Activated naive CD4-positive, alpha-beta T cell treated with anti-CD3 and anti-CD28 coated beads, Interleukin-2, amount 50 U/mL, for 72 hours (primary cell): ENCODE measurements around the gene VSIR. TPM values are rescaled to one million over a fixed set of nuclear protein-coding genes. Genes with fewer than 3 reads are reported as not detected.

Experiments
- ATAC-seq, 2 donors: fragments of 150-1000 bp; cut with Tn5 transposase; 2 replicates each; pipeline ENCODE4 v1.10.0; 2021; ENCODE audit warnings: mild to moderate bottlenecking in 2 of 2, moderate library complexity in 2 of 2
- DNase-seq, 2 donors: peaks; one replicate each; pipeline ENCODE4 v3.0.0; 2021 to 2022; ENCODE audit warnings: low spot score in 2 of 2
- H3K27ac Mint-ChIP-seq, 2 donors: one replicate each; pipeline ENCODE4 v1.8.0; 2022; ENCODE audit warnings: mild to moderate bottlenecking in 2 of 2, mixed read lengths in 2 of 2
- H3K36me3 Mint-ChIP-seq, 2 donors: one replicate each; pipeline ENCODE4 v1.8.0; 2022; ENCODE audit warnings: mixed read lengths in 2 of 2
- H3K9me3 Mint-ChIP-seq, 2 donors: one replicate each; pipeline ENCODE4 v1.8.0; 2022; ENCODE audit warnings: mixed read lengths in 2 of 2
- total RNA-seq, 2 donors: library from RNA; stranded (reverse); gene quantifications; one replicate each; pipeline ENCODE4 v1.2.3, GENCODE V29; 2022

The VSIR gene
- total RNA-seq, 2 donors from 2014 or later, result 54.5 to 126 TPM

- no peak for DNase-seq
- ATAC-seq, result peak in 1 of 2 donors; percentile 17
- peak overlapping the region; percentile 90 to 99 for H3K27ac Mint-ChIP-seq
Measured at GRCh38 chr10:71747551-71748523, 25.5 kb downstream of the VSIR start.

GRCh38 chr10:71747039-71747531 is 26.2 kb downstream of the VSIR start:
- DNase-seq, result no peak
- H3K9me3 Mint-ChIP-seq, result no peaks in the 10 kb centered on the region
- peak overlapping the region; percentile 90 to 99 for H3K27ac Mint-ChIP-seq
- peaks cover 12 to 35% of the 10 kb centered on the region in 2 donors for H3K36me3 Mint-ChIP-seq
- no peak for ATAC-seq

More at GRCh38 chr10:71747551-71748523, 25.5 kb downstream of the VSIR start:
- Mint-ChIP-seq H3K36me3 (peaks cover 8 to 35% of the 10 kb centered on the region in 2 donors), H3K9me3 (no peaks in the 10 kb centered on the region)

GRCh38 chr10:71746344-71747037 is 26.8 kb downstream of the VSIR start:
- Mint-ChIP-seq H3K9me3 (peaks cover 0 to 1% of the 10 kb centered on the region in 2 donors), H3K27ac (peak overlapping the region; percentile 90 to 99), H3K36me3 (peaks cover 13 to 32% of the 10 kb centered on the region in 2 donors)
- ATAC-seq (no peak), DNase-seq (no peak)

GRCh38 chr10:71745664-71746250 is 27.6 kb downstream of the VSIR start:
- H3K9me3 Mint-ChIP-seq, result peaks cover 0 to 4% of the 10 kb centered on the region in 2 donors
- DNase-seq (no peak), ATAC-seq (no peak)
- H3K36me3 Mint-ChIP-seq, result peaks cover 13 to 31% of the 10 kb centered on the region in 2 donors
- peak overlapping the region; percentile 90 to 99 for H3K27ac Mint-ChIP-seq

- DNase-seq, result no peak
- Mint-ChIP-seq H3K36me3 (peaks cover 13 to 25% of the 10 kb centered on the region in 2 donors), H3K27ac (peak overlapping the region; percentile 38 to 90), H3K9me3 (peaks cover 0 to 4% of the 10 kb centered on the region in 2 donors)
- no peak for ATAC-seq
Measured at GRCh38 chr10:71744897-71745663, 28.2 kb downstream of the VSIR start.

DNA sequence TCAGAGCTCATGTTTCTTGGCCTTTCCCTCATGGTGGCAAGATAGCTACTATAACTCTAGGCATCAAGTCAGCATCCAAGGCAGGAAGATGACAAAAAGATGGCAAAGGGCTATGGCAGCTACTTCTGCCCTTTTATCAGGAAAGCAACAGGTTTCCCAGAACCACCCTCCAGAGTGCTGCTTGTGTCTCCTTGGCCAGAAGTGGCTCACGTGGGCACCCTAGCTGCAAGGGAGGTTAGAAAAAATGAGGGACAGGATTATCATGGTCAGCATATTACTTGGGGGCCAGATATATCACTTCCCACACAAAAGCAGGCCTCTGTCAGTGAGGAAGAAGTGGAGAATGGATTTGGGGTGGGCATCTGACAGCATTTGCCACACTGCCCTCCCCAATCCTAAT is 29.5 kb downstream of the VSIR start:
- DNase-seq (no peak), ATAC-seq (no peak)
- peaks cover 13 to 21% of the 10 kb centered on the region in 2 donors for H3K36me3 Mint-ChIP-seq
- H3K27ac Mint-ChIP-seq, result peak overlapping the region in 1 of 2 donors; percentile 90
- peaks cover 0 to 4% of the 10 kb centered on the region in 2 donors for H3K9me3 Mint-ChIP-seq

GRCh38 chr10:71743089-71743838 is 30.1 kb downstream of the VSIR start:
- Mint-ChIP-seq H3K27ac (peak overlapping the region; percentile 72 to 90), H3K9me3 (peaks cover 0 to 4% of the 10 kb centered on the region in 2 donors), H3K36me3 (peaks cover 13 to 15% of the 10 kb centered on the region in 2 donors)
- ATAC-seq, result peak in 1 of 2 donors; percentile 20
- no peak for DNase-seq

- Mint-ChIP-seq H3K36me3 (peaks cover 13 to 14% of the 10 kb centered on the region in 2 donors), H3K9me3 (peaks cover 0 to 4% of the 10 kb centered on the region in 2 donors), H3K27ac (peak overlapping the region; percentile 73 to 90)
- DNase-seq, result no peak
- peak in 1 of 2 donors; percentile 33 for ATAC-seq
Measured at GRCh38 chr10:71742301-71743088, 30.8 kb downstream of the VSIR start.

GRCh38 chr10:71741671-71742070 is 31.6 kb downstream of the VSIR start:
- peaks cover 0 to 4% of the 10 kb centered on the region in 2 donors for H3K9me3 Mint-ChIP-seq
- no peak for ATAC-seq
- peak overlapping the region; percentile 90 to 95 for H3K27ac Mint-ChIP-seq
- H3K36me3 Mint-ChIP-seq, result peaks cover 11 to 13% of the 10 kb centered on the region in 2 donors
- DNase-seq, result no peak

DNA sequence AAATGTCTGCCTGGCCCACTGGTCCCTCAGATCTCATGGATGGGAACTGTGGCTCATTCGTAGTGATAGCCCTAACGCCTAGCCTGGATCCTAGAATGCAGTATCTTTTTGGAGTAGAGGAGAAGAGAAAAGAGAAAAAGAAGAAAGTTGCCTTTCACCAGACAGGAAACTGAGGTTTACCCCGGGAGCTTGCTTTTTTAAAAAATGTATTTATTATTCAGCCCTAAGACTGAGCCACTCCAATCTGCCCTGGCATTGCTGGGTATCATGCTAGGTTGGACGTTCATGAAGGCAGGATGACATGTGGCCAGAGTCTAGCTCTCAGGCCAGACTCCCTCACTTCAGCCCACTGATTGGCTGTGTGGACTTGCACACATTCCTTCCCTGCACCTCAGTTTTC is 32.3 kb downstream of the VSIR start:
- H3K9me3 Mint-ChIP-seq, result peaks cover 0 to 4% of the 10 kb centered on the region in 2 donors
- peaks cover 11 to 13% of the 10 kb centered on the region in 2 donors for H3K36me3 Mint-ChIP-seq
- ATAC-seq (no peak), DNase-seq (no peak)
- peak overlapping the region; percentile 90 to 95 for H3K27ac Mint-ChIP-seq

DNA sequence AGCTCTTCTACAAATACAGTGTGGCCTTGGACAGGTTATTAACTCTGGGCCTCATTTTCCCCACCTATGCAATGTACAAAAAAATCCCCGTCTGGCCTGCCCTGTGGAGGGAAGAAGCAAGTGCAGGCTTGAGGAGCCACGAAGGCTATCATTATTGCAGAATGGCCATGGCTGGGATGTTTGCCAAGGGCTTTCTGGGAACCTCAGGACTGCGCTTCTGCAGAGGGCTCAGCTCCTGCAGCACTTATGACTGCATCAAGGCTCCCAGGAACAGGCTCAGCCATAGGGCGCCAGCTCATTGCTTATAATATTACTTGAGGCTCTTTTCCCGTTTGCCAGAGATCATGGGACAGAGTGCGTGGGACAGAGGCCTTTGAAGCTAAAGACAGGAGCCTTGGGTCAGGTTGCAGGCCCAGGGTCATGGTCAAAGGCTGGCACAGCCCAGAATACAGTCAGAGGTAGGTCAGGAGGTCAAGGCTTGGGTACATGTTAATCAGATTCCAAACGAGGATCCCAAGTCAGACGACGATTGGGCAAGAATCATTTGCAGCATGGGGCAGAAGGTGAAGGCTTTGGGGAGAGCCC is 33.2 kb downstream of the VSIR start:
- H3K9me3 Mint-ChIP-seq, result peaks cover 0 to 4% of the 10 kb centered on the region in 2 donors
- peak overlapping the region; percentile 50 to 90 for H3K27ac Mint-ChIP-seq
- no peak for ATAC-seq
- no peak for DNase-seq
- H3K36me3 Mint-ChIP-seq, result peaks cover 11 to 13% of the 10 kb centered on the region in 2 donors

- H3K36me3 Mint-ChIP-seq, result peaks cover 11 to 13% of the 10 kb centered on the region in 2 donors
- peak overlapping the region; percentile 90 to 92 for H3K27ac Mint-ChIP-seq
Measured at GRCh38 chr10:71739358-71739900, 33.9 kb downstream of the VSIR start.

DNA sequence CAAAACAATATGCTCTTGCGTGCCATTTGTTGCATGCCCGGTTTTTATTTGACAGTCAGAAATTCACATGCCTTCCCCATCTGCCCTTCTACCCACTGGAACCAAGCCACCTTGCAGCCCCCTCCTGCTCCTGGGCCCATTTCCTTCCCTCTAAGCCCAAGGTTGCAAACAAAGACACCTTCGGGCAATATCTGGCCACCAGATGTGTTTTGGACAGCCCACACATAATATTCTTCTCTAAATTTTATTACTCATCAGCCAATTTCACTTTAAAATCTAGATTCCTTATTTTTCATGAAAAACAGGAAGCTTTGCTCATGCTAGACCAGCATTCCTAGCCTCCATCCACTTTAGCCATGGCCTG is 35.5 kb downstream of the VSIR start:
- H3K9me3 Mint-ChIP-seq, result peaks cover 4 to 9% of the 10 kb centered on the region in 2 donors
- peaks cover 9% of the 10 kb centered on the region in 2 donors for H3K36me3 Mint-ChIP-seq
- no peak for DNase-seq
- peak overlapping the region; percentile 90 to 99 for H3K27ac Mint-ChIP-seq
- no peak for ATAC-seq

More at GRCh38 chr10:71739358-71739900, 33.9 kb downstream of the VSIR start:
- no peak for DNase-seq
- H3K9me3 Mint-ChIP-seq, result peaks cover 0 to 4% of the 10 kb centered on the region in 2 donors
- ATAC-seq, result no peak
